LoVo (cell line): Measurements from ENCODE around the gene TEX261.
"Not testable (repeated sequence)": the region's sequence is repeated elsewhere in the genome, so short reads cannot be mapped to it uniquely, and the experiment has no call there.

Experiments used
- DNase-seq: peaks from one replicate; pipeline ENCODE4 v3.0.0-alpha.2; 2016; ENCODE audit warnings: low spot score

Gene TEX261

DNA sequence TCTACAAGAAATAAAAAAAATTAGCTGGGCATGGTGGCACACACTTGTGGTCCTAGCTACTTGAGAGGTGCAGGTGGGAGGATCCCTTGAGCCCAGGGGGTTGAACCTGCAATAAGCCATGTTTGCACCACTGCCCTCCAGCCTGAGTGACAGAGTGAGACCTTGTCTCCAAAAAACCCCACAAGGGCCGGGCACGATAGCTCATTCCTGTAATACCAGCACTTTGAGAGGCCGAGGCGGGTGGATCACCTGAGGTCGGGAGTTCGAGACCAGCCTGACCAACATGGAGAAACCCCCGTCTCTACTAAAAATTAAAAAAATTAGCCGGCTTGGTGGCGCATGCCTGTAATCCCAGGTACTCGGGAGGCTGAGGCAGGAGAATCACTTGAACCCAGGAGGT is 5.3 kb upstream of the TEX261 start:
- DNase-seq, result not testable (repeated sequence)

DNA sequence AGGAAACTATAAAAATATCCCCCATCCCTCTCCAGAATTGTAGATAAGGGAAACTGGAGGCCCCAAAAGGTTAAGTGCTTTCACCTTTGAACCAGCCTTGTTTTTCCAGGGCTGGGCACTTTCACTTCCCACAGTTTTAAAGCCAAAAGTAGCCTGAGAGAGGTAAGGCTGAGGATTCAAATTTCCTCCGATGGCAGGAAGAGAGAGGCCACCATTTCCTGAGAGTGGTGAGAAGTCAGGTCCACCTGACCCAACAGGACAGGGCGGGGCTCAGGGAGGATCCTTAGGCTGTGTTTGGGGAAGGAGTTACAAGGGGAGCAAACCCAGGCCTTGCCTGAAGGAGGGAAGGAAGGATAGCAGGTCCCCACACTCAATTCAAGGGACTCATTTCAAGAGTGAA is 4.7 kb upstream of the TEX261 start:
- no peak for DNase-seq

- DNase-seq, result not testable (repeated sequence)
These were observed 4.2 kb upstream of the TEX261 start for GRCh38 chr2:70998885-70999284.

- DNase-seq, result peak; percentile 66
These were observed 705 bp upstream of the TEX261 start for GRCh38 chr2:70995426-70995729.

GRCh38 chr2:70994009-70994698 is 519 bp downstream of the TEX261 start:
- no peak for DNase-seq

- DNase-seq, result no peak
These were observed 1.5 kb downstream of the TEX261 start for GRCh38 chr2:70992945-70993853.

- no peak for DNase-seq
These were observed 2.9 kb downstream of the TEX261 start for GRCh38 chr2:70991742-70992141.

DNA sequence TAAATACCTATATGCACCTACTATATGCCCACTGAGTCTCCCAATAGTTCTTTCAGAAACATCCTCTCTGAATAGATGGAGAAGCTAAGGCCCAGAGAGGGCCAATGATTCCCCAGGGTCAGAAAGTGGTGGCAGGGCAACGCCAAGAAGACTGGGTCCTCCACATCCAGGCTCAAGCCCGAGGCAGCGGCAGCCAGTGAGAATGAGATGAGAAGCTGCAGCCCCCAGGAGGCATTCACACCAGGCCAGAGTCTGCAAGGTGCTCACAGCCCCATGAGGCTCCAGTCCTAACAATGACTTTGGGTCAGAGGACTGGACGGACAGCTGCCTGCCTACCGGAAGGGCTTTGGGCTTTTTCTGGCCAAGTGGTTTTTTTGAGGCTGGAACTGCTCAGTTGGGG is 3.5 kb downstream of the TEX261 start:
- no peak for DNase-seq

DNA sequence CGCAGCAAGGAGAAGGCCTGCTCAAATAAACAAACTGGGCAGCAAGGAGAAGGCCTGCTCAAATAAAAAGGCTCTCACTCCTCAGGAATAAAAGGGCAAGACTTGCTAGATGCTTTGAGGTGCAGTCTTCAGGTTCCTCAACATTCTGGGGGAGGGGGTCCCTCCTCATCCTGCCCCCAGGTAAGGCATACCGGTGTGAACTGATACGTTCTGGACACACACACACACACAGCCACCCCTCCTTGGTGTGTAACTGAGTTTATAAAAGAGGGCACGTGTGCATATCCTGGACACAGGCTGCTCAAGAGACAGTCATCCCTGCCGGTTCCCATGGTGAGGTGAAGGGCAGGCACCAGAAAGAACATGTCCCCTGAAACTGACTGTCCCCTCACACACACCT is 4.5 kb downstream of the TEX261 start:
- no peak for DNase-seq

- DNase-seq, result no peak
These were observed 5.7 kb downstream of the TEX261 start for GRCh38 chr2:70988726-70989648.

- no peak for DNase-seq
These were observed 6.5 kb downstream of the TEX261 start for GRCh38 chr2:70988151-70988550.

- no peak for DNase-seq
These were observed 7.3 kb downstream of the TEX261 start for GRCh38 chr2:70987386-70987785.

- no peak for DNase-seq
These were observed 8.0 kb downstream of the TEX261 start for GRCh38 chr2:70986499-70987189.

GRCh38 chr2:70985956-70986355 is 8.7 kb downstream of the TEX261 start:
- DNase-seq, result no peak

DNA sequence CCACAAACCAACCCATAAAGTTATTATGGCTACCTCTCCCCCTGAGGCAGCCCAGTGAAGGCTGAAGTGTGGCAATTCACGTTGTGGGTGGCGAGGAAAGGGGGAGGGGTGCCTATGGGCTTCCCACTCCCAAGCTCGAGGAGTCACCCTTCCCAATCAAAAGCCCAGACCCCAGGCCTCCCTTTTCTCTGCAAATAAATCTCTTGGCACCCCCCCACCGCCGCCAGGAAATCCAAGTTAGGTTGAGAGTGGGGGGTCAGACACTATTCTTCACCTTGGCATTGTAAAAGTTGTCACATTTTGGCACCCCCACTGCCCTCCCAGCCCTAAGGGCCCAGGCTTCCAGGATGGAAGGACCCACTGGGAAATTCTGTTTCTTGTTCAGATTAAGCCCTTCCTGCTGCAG is 9.4 kb downstream of the TEX261 start:
- DNase-seq, result no peak

- DNase-seq, result no peak
These were observed 9.9 kb downstream of the TEX261 start for GRCh38 chr2:70984576-70985282.

- no peak for DNase-seq
These were observed 10.5 kb downstream of the TEX261 start for GRCh38 chr2:70984228-70984575.

GRCh38 chr2:70983506-70984227 is 11.0 kb downstream of the TEX261 start:
- no peak for DNase-seq

DNA sequence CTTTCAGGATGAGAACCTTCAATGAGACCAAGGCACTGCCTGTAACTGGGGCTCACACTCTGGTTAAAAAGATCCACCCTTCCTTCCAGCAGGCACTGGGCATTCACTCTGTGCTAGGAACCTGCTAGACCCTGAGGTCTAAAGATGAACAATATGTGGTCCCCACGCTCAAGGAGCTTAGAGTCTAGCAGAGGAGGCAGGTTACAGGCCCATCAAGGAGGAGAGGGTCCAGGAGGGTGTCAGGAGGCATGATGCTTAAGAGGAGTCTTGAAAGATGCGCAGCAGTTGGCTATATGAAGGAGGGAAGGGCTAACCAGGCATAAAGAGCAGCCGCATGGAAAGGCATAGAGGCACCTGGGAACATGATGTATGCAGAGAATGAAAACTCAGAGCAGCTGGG is 11.7 kb downstream of the TEX261 start:
- no peak for DNase-seq
